GM19395 (cell line): Measurements from ENCODE around the gene ABTB1.
"Not testable (repeated sequence)": the region's sequence is repeated elsewhere in the genome, so short reads cannot be mapped to it uniquely, and the experiment has no call there.

Experiments used
- ATAC-seq: cut with Tn5 transposase; IDR thresholded peaks from one replicate; pipeline ENCODE4 v1.9.1; 2021; ENCODE audit warnings: mild to moderate bottlenecking, moderate library complexity; ENCODE audit not compliant: unreplicated experiment

Gene ABTB1

DNA sequence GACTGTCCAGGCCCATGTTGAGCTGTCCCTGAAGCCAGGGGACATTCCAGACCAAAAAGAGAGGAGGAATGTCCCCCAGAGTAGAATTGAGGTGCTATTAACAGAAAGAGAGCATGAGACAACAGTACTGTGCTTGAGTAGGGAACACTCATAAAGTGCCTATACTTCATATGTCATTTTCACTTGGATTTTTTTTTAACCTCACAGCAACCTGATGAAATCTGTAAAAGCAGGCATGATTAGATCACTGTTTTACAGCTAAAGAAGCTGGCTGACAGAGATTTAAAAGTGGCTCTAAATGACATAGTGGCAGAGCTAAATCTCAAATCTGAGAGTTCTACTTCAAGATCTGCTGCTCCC, 24.9 kb upstream of the ABTB1 start:
- ATAC-seq: no peak

DNA sequence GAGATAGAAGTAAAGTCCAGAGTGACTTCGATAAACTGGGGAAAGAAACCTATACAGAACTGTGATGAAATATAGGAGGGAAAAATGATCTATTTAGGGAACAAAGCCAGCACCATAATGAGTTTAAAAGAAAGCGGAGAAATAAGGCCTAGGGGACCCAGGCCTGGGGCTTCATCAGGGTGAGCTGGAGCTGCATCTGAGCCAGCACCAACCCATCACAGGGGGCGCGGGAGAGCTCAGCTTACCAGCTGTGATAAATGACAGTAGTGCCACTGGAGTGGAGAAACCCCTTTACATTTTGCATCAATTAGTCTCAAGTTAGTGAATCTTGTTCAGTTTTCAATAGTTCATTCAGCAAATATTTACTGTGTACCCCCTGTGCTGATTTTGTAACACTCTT, 22.5 kb upstream of the ABTB1 start:
- no peak for ATAC-seq

DNA sequence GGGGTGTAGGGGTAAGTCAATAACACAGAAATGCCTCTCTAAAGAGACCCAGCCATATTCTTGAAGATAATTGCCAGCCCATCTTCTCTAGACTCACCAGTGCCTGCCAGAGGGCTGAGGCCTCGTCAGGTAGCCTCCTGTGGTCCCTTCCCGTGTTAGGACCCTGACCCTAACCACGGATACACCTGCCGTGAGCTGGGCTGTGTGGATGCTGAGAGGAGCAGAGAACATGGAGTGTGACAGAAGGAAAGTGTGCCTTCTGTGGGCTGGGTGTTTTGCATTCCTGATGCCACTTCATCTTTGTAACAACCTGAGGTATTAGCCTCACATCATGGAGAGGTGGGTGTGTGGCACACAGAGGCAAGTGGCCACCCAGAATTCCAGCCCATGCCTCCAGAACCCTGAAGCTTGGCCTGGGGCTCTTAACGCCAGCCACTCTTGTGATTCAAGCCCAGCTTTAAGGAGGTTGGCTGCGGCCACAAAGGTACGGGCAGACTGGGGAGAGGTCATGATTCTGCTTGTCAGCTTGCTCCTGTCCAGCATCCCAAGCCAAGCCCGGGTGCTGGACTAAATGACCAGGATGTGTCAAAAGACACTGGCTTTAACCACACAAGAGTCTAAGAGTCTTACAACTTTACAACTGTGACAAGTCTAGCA, 21.1 kb upstream of the ABTB1 start:
- no peak for ATAC-seq

DNA sequence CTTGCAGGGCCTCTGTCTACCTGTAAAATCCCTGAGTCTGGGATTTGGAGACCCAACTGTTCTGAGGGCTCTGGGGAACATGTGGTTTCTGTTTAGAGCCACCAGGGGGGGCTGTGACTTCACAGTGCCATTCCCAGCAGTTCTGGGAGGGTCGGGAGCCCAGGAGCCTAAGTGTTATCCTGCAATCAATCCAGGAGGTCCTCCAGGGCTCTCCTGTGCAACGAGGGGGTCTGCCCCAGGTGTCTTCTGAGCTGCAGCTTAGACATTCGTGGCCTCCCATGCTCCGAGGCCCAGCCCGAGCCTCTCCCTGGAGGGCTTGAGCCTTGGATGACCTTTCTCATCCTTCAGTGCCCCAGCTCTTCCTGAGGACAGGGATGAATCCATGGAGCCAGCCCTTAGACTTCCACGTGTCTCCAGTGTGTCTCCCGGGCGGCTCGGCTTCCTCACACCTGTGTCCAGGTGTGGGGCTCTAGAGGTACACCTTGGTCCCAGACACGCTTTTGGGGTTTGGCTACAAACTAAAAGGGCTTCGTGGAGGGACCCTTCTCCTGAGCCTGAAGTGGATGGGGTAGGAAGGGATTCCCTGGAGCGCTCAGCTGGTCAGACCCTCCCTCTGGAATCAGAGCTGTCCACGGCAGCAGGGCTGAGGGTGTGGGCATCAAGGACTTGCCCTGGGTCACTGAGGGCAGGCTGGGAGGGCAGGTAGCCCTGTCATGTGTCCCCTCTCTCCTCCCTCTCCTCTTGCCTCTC, 20.3 kb upstream of the ABTB1 start:
- ATAC-seq: no peak

DNA sequence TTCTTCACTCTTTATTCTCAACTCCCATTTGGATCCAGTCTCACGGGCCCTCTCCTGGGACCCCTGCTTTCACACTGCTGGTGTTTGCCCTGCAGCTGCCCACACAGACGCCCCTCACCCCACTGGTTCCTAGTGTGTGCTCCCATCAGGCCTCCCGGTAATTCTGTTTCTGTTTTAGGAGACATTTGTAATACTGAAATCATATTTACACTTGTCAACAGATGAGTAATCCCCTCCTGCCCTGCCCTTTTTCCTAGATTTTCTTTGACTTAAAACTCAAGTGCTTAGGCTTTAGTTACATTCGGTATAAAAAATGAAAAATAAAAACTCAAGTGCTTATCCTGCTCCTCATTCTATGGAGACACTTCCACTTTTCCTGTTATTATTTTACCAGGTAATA, 18.4 kb upstream of the ABTB1 start:
- ATAC-seq: no peak

DNA sequence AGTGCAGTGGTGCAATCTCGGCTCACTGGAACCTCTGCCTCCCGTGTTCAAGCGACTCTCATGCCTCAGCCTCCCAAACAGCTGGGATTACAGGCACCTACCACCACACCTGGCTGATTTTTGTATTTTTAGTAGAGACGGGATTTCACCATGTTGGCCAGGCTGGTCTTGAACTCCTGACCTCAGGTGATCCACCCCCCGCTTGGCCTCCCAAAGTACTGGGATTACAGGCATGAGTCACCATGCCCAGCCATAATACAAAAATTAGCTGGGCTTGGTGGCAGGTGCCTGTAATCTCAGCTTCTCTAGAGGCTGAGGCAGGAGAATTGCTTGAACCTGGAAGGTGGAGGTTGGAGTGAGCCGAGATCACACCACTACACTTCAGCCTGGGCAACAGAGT, 17.8 kb upstream of the ABTB1 start:
- ATAC-seq: not testable (repeated sequence)

DNA sequence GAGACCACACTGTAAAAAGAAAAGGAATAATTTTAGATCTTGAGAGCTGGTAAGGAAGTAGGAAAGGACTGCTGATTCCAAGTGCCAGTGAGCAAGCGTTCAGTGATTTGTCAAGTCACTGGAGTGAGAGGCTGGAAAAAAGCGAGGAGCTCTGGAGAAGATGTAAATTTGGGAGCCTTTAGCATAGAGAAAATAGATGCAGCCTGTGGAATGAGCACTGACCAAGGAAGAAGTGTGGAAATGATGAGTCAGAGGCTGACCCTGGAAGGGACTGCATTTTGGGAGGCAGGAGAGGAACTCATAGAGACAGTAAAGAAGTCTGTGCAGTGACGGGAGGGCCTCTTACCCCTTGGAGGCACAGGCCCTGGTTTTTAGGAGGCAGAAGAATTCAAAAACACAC, 17.1 kb upstream of the ABTB1 start:
- ATAC-seq: no peak

DNA sequence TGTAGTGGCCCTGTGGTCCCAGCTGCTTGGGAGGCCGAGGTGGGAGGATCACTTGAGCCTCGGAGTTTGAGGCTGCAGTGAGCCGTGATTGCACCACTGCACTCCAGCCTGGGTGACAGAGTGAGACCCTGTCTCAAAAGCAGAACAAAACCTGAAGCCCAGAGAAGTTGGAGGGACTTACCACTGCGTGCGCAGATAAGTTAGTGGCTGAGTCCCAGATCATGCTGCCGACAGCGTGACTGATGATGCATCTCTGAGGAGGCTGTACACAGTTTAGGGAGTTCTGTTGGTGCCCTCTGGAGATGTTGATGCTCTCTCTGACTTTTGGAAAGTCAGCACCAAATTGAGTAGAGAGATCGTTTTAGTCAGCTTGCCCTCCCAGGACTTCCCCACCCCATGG, 15.8 kb upstream of the ABTB1 start:
- ATAC-seq: no peak

DNA sequence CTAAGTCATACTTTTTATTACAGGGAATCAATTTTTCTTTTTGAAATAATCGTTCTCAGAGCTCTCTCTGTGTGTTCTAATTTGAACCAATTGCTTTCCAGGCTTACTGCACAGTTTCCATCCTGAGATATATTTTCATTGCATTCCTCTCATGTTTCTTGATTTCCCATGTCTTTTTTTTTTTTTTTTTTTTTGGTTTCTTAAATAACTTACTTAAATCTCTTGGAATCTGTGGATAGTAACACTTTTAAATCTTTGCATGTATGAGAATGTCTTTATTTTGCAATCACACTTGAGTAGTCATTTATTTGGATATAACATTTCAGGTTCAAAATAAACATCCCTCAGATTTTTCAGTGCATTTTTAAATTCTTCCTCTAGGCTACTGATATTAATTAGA, 14.5 kb upstream of the ABTB1 start:
- no peak for ATAC-seq

DNA sequence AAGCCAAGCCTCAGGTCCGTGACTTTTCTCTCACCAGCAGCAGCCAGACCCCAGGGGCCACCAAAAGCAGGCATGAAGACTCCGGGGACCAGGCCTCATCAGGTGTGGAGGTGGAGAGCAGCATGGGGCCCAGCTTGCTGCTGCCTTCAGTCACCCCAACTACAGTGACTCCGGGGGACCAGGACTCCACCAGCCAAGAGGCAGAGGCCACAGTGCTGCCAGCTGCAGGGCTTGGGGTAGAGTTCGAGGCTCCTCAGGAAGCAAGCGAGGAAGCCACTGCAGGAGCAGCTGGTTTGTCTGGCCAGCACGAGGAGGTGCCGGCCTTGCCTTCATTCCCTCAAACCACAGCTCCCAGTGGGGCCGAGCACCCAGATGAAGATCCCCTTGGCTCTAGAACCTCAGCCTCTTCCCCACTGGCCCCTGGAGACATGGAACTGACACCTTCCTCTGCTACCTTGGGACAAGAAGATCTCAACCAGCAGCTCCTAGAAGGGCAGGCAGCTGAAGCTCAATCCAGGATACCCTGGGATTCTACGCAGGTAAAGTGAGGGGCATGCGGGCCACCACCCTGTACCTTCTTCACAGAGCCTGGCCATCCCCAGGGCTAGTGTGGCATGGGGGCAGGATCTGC, 12.0 kb upstream of the ABTB1 start:
- ATAC-seq: no peak

DNA sequence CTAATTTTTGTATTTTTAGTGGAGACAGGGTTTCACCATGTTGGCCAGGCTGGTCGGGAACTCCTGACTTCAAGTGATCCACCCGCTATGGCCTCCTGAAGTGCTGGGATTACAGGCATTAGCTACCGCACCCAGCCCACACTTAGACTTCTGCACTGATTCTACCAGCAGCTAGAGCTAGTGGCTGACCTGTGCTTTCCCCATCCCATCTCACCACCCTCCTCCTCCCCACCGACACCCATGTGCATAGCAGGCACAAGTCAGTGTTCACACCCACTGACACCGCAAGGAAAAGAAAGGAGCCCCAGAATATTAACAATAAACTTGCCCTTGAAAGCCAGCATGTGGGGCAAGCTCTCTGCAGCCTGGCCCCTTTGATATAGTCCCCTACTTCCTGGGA, 11.2 kb upstream of the ABTB1 start:
- ATAC-seq: no peak

DNA sequence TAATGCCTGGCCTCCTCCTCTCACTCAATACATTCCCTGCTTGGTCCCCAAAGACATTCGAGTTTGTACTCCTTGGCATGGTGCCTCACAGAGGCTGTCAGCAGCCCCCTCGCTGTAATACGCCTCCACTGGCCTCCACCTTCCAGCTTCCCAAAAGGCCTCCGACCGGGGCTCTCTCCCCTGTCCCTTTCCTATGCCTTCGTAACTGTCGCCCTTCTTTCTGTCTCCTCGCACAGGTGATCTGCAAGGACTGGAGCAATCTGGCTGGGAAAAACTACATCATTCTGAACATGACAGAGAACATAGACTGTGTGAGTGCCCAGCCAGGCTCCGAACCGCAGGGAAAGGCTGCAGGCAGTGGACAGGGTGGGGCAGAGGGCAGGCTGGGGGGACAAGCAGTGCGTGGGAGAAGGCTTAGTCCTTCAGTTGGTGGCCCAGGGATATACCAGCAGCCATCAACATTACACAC, 10.7 kb upstream of the ABTB1 start:
- ATAC-seq: no peak

DNA sequence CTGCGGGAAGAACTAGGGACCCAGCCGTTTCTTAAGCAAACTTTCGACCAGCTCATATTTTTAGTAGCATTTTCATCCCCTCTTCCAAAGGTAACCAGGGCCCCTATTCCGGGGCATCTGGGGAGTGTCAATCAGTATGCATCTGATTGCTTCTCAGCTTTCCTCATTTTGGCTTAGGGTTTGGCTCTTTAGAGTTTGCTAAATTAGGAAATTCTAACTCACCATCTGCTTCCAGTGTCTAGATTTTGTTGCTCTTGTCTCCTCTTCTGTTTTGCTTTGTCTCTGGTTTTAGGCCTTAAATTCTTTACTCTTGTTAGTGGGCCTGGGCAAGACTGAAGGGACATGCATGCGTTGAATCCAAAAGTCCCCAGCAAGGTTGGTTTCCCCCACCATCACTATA, 9.6 kb upstream of the ABTB1 start:
- ATAC-seq: no peak

DNA sequence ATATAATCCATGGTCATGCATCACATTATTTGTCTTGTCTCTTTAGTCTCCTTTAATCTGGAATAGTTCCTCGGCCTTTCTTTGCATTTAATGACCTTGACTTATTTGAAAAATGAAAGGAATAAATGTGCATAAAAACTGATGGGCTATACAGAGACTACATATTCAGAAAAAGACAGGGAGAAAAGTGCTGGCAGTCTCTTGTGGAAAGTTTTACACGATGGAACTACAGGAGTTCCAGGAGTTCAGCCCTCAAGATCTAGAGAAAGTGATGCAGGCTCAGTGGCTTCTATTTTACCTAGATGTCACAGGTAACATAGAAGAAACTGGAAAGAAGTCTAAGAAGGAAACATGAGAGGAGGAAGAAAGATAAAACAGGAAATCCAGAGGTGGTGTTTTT, 7.6 kb upstream of the ABTB1 start:
- ATAC-seq: no peak

DNA sequence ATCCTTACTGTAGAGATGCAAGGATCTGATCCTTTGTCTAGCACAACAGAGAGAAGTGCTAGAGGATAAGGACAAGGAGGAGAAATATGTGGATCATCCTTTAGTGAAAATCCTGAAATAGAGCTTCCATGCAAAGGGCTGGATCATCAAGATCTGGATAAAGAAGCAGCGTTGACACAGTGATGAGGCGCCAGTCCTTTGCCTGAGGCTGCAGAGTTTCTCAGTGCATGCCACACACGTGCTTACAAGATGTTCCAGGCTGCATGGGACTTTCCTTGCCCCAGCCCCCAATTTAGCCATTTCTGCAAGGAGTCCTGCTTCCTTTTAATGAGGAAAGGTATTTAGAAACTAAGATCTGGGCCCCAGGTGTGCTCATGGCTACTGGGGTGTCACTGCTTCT, 7.2 kb upstream of the ABTB1 start:
- no peak for ATAC-seq

DNA sequence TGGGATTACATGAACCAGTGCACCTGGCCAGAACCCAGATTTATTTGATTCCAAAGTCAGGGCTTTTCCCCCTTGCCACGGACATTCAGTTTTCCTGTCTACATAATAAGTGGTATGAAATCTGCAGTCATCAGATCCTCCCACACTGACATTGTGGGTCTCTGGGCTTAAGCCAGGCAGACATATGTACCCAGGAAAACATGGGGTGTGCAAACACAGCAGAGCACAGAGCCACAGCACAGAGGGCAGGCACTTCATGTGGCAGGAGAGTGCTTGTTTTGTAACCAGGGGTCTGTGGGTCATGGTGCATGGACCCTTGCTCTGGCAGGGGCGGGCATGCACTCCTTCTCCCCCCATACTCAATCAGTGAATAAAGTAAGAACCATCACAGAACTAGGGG, 6.1 kb upstream of the ABTB1 start:
- ATAC-seq: no peak

DNA sequence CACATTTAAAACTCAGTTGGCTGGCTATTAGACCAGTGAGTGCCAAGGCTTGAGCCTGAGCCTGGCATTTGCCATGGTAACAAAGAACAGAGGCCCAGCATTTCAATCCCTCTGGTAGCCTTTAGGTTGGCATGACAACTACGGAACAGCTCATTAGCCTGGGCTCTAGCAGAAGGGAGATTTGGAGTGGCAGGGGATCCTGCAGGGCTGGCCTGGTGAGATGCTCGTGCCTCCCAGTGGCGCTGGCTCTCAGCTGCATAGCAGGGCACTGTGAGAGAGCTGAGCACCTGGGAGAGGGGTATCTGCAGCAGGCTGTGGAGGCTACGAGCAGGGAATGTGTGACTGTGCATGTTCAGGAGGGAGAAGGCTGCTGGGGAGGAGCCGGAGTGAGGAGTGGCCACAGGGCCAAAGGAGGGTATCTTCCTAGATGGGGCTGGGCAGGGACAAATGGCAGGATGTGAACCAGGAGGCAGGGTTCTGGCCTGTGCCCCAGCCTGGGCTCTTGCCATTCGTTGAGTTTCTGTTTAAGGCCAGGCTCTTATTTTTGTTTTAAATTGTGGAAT, 5.6 kb upstream of the ABTB1 start:
- no peak for ATAC-seq

DNA sequence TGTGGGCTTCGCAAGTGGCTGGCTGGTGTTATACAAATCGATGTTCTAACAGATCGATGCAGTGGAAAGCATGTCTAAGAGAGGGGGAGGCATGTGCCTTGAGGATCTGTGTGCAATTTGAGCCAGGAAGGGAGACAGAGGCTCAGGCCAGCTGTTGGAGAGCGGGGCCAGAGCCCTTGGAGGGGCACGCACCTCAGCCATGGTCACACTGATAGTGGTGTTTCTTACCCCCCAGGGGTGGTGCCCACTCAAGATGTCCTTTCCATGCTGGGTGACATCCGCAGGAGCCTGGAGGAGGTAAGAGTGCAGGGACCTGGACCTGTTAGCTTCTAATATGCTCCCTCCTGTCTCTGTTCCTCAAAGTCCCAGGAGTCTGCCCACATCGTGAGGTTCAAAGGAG, 3.8 kb upstream of the ABTB1 start:
- ATAC-seq: no peak

DNA sequence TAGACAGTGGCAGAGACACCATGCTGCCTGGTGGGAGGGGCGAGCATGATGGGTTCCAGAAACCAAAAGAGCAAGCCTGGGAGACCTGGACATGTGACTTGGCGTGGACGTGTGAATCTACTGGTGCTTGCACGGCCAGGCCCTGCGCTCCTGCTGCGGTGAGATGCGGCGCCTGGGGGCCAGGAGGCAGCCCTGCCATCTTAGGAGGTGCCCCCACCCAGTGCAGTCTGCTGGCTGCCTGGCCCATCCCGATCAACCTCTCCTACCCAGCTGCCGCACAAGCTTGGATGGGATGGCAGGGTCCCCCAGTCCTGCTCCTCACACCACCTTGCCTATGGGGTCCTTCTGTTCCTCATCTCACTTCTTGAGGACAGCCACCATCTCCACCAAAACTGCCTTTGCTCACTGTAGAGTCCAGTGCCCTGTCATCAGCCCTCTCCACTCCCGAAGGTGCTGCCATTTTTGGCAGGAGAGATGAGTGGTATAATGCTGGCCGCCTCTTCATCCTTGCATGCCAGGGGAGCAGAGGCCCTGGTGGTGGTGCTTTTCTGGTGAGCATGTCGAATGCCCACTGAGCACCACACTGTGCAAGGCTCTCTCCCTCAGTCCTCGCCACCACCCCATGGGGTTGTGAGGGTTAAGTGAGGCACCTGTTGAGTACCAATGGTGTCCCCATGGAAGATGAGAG, 3.1 kb upstream of the ABTB1 start:
- no peak for ATAC-seq

DNA sequence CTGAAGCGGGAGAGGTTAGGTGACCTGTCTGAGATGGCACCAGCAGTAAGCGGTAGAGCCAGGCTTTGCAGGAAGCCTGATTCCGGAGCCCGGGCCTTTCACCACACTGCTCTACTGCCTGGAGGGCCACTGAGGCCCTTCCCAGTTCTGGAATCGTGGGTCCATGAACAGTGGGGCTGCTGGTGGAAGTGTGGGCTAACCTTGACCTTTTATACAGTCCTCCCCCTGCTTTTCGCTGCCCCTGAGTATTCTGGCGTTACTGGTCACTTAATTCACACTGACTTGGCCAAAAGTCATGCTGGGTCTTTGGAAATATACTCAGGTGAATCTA, 2.6 kb upstream of the ABTB1 start:
- no peak for ATAC-seq

DNA sequence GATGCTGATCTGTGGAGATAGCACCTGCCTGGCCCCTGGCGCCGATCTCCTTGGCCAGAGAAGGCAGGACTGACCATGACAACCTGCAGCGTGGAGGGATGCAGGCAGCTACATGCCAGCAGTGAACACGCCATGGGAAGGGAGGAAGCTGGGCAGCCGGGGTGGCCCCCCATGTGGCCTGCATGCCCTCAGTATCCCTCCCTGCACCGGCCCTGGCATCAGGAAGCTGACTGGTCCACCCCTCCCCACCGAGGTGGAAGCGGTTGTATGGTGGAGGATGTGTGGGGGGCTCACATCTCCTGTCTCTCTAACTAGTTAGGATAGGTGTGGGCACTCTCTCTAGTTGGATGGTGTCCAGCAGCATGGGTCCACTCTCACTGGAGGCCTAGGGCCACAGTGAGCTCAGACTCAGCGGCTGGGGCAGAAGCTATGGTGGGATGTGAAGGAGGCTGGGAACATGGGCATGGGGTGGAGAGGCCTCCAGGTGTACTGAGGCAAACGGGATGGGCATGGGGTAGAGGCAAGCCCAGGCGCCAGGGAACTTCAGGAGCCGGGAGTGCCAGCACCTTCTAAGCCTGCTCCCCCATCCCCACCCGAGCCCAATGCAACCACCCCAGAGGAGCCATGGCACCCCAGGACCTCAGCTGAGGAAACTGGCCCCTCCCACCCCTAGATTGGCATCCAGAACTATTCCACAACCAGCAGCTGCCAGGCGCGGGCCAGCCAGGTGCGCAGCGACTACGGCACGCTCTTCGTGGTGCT, 1.8 kb upstream of the ABTB1 start:
- ATAC-seq: no peak
